NCI-H345 treated with DMSO at 0.1 percent for 48 hours (cell line): ENCODE data around the gene ZNF362.

Source experiments
- DNase-seq: peaks from one replicate; lab custom pipeline; 2025; ENCODE audit not compliant: unreplicated experiment; lab: John Stamatoyannopoulos, UW

Gene ZNF362

GRCh38 chr1:33244143-33244808, 12.0 kb upstream of the ZNF362 start:
- DNase-seq: no peak

- DNase-seq: no peak
These were observed 11.5 kb upstream of the ZNF362 start for GRCh38 chr1:33244809-33245186.

GRCh38 chr1:33246171-33246570, 10.1 kb upstream of the ZNF362 start:
- no peak for DNase-seq

- DNase-seq: no peak
These were observed 8.7 kb upstream of the ZNF362 start for GRCh38 chr1:33247545-33247944.

- DNase-seq: no peak
These were observed 8.0 kb upstream of the ZNF362 start for GRCh38 chr1:33248244-33248643.

GRCh38 chr1:33249422-33249821, 6.9 kb upstream of the ZNF362 start:
- no peak for DNase-seq

- DNase-seq: no peak
These were observed 6.1 kb upstream of the ZNF362 start for GRCh38 chr1:33250217-33250616.

GRCh38 chr1:33250724-33251123, 5.6 kb upstream of the ZNF362 start:
- DNase-seq: no peak

GRCh38 chr1:33254491-33254890, 1.8 kb upstream of the ZNF362 start:
- no peak for DNase-seq

- DNase-seq: peak; percentile 77
These were observed 708 bp upstream of the ZNF362 start for GRCh38 chr1:33255347-33256220.

- DNase-seq: no peak
These were observed 146 bp upstream of the ZNF362 start for GRCh38 chr1:33256221-33256470.

GRCh38 chr1:33257207-33257771, 997 bp downstream of the ZNF362 start:
- DNase-seq: no peak

- DNase-seq: no peak
These were observed 1.8 kb downstream of the ZNF362 start for GRCh38 chr1:33257772-33258712.

- DNase-seq: no peak
These were observed 2.5 kb downstream of the ZNF362 start for GRCh38 chr1:33258788-33259274.

- DNase-seq: no peak
These were observed 3.6 kb downstream of the ZNF362 start for GRCh38 chr1:33259879-33260278.

- no peak for DNase-seq
These were observed 4.1 kb downstream of the ZNF362 start for GRCh38 chr1:33260439-33260838.

- DNase-seq: no peak
These were observed 5.1 kb downstream of the ZNF362 start for GRCh38 chr1:33261344-33261743.

- DNase-seq: no peak
These were observed 7.7 kb downstream of the ZNF362 start for GRCh38 chr1:33263890-33264504.

GRCh38 chr1:33265780-33266605, 9.7 kb downstream of the ZNF362 start:
- no peak for DNase-seq

GRCh38 chr1:33266766-33267165, 10.5 kb downstream of the ZNF362 start:
- DNase-seq: no peak
